ENCODE results near the gene SYNPO.

GRCh38 chr5:150613991-150614660 lies 26.3 kb upstream of the SYNPO start:
- TF ChIP-seq CTCF (optimal IDR thresholded peaks at IDR 0.05 in 1 of 3, IDR thresholded peaks at IDR 0.05 in 1 of 3, conservative IDR thresholded peaks at IDR 0.05 in 1 of 3; ENCODE audit: extremely low read depth in 1 of 3, insufficient read depth in 2 of 3, low read length in 3 of 3) (peak; percentile 30 to 32 (median 30)), EZH2 (IDR thresholded peaks at IDR 0.05; ENCODE audit: low read length) (no peak)
